Right lobe of liver (tissue), 4 donors: ENCODE measurements around the gene ZBTB42.

Experiments used
- POLR2A ChIP-seq: fragments of 450-650 bp; IDR thresholded peaks from one replicate; pipeline ENCODE4 v1.6.1; 2017; ENCODE audit warnings: antibody characterized with exemption, mild to moderate bottlenecking
- TF ChIP-seq, protein P1 (sequence below), 4 donors: fragments of 200-600 bp in 3 of 4; fragments of 450-650 bp in 1 of 4; IDR thresholded peaks; one replicate each; pipeline versions ENCODE4 v1.5.1 to v1.8.0; 2016 to 2022; ENCODE audit warnings: antibody characterized with exemption in 4 of 4, mild to moderate bottlenecking in 2 of 4
- donor health status: DM: no; HTN: no; CAD: no.
- donor health status: DM: no; HTN: no; CAD: no.
- donor health status: DM: no; HTN: yes; CAD: no.

DNA sequence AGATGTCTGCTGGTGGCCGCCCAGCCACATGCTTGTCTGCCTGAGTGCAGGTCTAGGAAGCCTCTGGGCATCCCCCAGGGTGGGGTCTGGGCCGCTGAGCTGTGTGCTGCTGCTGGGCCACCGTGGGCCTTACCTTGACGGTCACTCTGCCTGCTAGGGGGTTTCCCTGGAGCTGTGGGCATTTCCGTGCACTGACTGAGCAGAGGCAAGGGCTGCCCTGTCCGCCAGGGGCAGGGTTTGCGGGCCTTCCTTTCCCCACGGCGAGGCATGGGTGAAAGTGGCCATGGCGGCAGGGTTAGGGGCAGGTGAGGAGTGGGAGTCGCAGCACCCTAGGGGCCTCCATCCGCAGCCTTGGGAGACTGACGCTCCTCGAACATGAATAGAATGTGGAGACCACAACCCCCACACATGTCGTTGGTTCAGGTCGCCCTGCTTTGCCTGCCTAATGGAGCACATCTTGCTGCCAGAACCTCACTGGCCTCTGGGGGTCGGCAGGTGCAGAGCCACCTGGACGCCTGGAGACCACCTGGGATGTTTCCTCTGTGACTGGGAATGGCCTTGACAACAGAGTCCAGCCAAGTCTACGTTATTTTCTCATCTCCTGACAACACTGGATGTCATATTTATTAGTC lies 2.5 kb downstream of the ZBTB42 start:
- TF ChIP-seq, protein P1, sequence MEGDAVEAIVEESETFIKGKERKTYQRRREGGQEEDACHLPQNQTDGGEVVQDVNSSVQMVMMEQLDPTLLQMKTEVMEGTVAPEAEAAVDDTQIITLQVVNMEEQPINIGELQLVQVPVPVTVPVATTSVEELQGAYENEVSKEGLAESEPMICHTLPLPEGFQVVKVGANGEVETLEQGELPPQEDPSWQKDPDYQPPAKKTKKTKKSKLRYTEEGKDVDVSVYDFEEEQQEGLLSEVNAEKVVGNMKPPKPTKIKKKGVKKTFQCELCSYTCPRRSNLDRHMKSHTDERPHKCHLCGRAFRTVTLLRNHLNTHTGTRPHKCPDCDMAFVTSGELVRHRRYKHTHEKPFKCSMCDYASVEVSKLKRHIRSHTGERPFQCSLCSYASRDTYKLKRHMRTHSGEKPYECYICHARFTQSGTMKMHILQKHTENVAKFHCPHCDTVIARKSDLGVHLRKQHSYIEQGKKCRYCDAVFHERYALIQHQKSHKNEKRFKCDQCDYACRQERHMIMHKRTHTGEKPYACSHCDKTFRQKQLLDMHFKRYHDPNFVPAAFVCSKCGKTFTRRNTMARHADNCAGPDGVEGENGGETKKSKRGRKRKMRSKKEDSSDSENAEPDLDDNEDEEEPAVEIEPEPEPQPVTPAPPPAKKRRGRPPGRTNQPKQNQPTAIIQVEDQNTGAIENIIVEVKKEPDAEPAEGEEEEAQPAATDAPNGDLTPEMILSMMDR (IDR thresholded peaks at IDR 0.05), result no peak
- TF ChIP-seq POLR2A, result no peak
